Mammary epithelial cell (primary cell): Measurements from ENCODE around the gene GPANK1.

Experiments
- EZH2 ChIP-seq: IDR thresholded peaks from 2 replicates; pipeline ENCODE4 v1.6.1; 2012; ENCODE audit warnings: low read length, inconsistent platforms, borderline replicate concordance
- TF ChIP-seq, protein P1 (sequence below), 2 donors: IDR thresholded peaks in 1 of 2; conservative IDR thresholded peaks in 1 of 2; 2 replicates each; pipeline ENCODE4 v1.5.1; 2011 to 2012; ENCODE audit warnings: inconsistent platforms in 2 of 2, low read length in 2 of 2, mild to moderate bottlenecking in 2 of 2, control low read depth in 1 of 2, low read depth in 1 of 2; ENCODE audit not compliant: insufficient read depth in 1 of 2; ENCODE audit errors: extremely low read depth in 1 of 2

DNA sequence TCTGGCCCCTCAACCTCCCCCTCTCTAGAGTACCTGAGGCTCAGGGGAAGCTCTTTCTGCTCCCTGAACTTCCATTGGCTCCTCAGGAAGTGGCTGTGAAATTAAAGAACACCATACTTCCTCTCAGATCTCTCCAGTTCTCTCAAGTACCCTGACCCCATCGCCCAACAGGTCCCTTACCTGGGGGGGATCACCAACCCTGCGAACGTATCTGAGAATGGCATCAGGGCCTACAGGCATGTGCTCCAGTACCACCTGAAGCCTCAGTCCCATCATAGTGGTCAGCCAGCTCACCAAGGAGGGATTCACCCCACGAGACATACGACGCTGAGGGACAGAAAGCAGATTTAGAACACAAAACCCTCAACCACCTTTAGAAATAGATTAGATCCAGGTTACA lies 24.2 kb downstream of the GPANK1 start:
- TF ChIP-seq, protein P1, sequence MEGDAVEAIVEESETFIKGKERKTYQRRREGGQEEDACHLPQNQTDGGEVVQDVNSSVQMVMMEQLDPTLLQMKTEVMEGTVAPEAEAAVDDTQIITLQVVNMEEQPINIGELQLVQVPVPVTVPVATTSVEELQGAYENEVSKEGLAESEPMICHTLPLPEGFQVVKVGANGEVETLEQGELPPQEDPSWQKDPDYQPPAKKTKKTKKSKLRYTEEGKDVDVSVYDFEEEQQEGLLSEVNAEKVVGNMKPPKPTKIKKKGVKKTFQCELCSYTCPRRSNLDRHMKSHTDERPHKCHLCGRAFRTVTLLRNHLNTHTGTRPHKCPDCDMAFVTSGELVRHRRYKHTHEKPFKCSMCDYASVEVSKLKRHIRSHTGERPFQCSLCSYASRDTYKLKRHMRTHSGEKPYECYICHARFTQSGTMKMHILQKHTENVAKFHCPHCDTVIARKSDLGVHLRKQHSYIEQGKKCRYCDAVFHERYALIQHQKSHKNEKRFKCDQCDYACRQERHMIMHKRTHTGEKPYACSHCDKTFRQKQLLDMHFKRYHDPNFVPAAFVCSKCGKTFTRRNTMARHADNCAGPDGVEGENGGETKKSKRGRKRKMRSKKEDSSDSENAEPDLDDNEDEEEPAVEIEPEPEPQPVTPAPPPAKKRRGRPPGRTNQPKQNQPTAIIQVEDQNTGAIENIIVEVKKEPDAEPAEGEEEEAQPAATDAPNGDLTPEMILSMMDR (conservative IDR thresholded peaks at IDR 0.05 in 1 of 2, IDR thresholded peaks at IDR 0.05 in 1 of 2; ENCODE audit: extremely low read depth in 1 of 2, insufficient read depth in 1 of 2, low read depth in 1 of 2, low read length in 2 of 2): no peak
- no peak for TF ChIP-seq EZH2
